Measurements from ENCODE around the gene C20orf96. TPM values are rescaled to one million over a fixed set of nuclear protein-coding genes. Genes with fewer than 3 reads are reported as not detected.
"Not testable (repeated sequence)": the region's sequence is repeated elsewhere in the genome, so short reads cannot be mapped to it uniquely, and the experiment has no call there.

C20orf96 gene
- total and polyA plus RNA-seq, 2 experiments from 2014 or later = 14.6 to 36.3 TPM

DNA sequence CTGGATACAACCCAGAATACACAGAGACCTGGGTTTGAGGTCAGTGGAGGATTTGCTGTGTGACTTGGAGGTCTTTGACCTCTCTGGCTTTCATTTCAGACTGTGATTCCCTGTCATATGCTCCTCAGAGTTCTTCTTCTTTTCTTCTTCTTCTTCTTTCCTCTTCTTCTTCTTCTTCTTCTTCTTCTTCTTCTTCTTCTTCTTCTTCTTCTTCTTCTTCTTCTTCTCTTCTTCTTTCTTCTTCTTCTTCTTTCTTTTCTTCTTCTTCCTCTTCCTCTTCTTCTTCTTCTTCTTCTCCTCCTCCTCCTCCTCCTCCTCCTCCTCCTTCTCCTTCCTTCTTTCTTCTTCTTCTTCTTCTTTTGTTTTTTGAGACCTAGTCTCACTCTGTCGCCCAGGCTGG is 45.5 kb upstream of the C20orf96 start:
- not testable (repeated sequence) for H2AFZ ChIP-seq; H3K9me3 Mint-ChIP-seq; H3K4me1 Mint-ChIP-seq; H3K4me3 ChIP-seq; H3K27me3 Mint-ChIP-seq (ENCODE audit: insufficient read depth, low read depth, poor library complexity); H3K9me2 ChIP-seq (ENCODE audit: insufficient read depth); DNase-seq (ENCODE audit: low spot score); H3K27ac ChIP-seq (ENCODE audit: low read depth); ATAC-seq; H3F3A ChIP-seq (replicated peaks; ENCODE audit: low read depth); H3K79me2 ChIP-seq (replicated peaks; ENCODE audit: insufficient read depth); H3K4me3 Mint-ChIP-seq; H3K4me1 ChIP-seq (ENCODE audit: insufficient read depth); H3K27ac Mint-ChIP-seq; H3K36me3 ChIP-seq (ENCODE audit: insufficient read depth); H3K36me3 Mint-ChIP-seq (ENCODE audit: low read depth); H4K20me1 ChIP-seq (replicated peaks; ENCODE audit: insufficient read depth); H3K4me2 ChIP-seq
- peaks cover 16% of the 10 kb centered on the region for H3K27me3 ChIP-seq (ENCODE audit: insufficient read depth)

DNA sequence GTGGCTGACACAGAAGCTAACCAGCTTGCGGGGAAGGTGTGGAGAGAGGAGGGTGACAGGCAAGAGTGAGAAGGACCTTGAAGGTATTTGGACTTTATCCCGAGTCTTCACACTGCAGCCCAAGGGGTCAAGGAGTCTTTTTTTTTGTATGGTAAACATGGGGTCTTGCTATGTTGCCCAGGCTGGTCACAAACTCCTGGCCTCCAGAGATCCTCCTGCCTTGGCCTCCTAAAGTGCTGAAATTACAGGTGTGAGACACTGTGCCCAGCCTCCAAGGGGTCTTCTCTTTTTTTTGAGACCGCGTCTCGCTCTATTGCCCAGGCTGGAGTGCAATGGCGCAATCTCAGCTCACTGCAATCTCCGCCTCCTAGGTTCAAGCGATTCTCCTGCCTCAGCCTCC is 44.0 kb upstream of the C20orf96 start:
- TF ChIP-seq ZNF331 (CRISPR knock-in tag; IDR thresholded peaks at IDR 0.05; ENCODE audit: low read depth) (no peak), CREB1 (CRISPR knock-in tag; IDR thresholded peaks at IDR 0.05; ENCODE audit: low read depth) (no peak)
- TF ChIP-seq, protein P1, sequence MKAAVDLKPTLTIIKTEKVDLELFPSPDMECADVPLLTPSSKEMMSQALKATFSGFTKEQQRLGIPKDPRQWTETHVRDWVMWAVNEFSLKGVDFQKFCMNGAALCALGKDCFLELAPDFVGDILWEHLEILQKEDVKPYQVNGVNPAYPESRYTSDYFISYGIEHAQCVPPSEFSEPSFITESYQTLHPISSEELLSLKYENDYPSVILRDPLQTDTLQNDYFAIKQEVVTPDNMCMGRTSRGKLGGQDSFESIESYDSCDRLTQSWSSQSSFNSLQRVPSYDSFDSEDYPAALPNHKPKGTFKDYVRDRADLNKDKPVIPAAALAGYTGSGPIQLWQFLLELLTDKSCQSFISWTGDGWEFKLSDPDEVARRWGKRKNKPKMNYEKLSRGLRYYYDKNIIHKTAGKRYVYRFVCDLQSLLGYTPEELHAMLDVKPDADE (IDR thresholded peaks at IDR 0.05) = no peak
- Mint-ChIP-seq H3K36me3 (ENCODE audit: low read depth) (peaks cover 6% of the 10 kb centered on the region; the same call in 1 of the 3 replicates), H3K4me1 (peaks cover 10% of the 10 kb centered on the region), H3K27me3 (ENCODE audit: insufficient read depth, low read depth, poor library complexity) (no peaks in the 10 kb centered on the region), H3K4me3 (no peak overlapping the region), H3K27ac (no peak overlapping the region), H3K9me3 (no peaks in the 10 kb centered on the region)
- H3K4me2 ChIP-seq = no peak overlapping the region
- peaks cover 9% of the 10 kb centered on the region for H3F3A ChIP-seq (replicated peaks; ENCODE audit: low read depth)
- no peak overlapping the region for H3K4me3 ChIP-seq
- peaks cover 13% of the 10 kb centered on the region for H3K27me3 ChIP-seq (ENCODE audit: insufficient read depth)
- no peak overlapping the region for H2AFZ ChIP-seq
- ATAC-seq (no peak), DNase-seq (ENCODE audit: low spot score) (no peak)
- peaks cover 12% of the 10 kb centered on the region for H3K4me1 ChIP-seq (ENCODE audit: insufficient read depth)
- H3K9me2 ChIP-seq (ENCODE audit: insufficient read depth) = no peaks in the 10 kb centered on the region
- no peaks in the 10 kb centered on the region for H3K36me3 ChIP-seq (ENCODE audit: insufficient read depth)
- H4K20me1 ChIP-seq (replicated peaks; ENCODE audit: insufficient read depth) = peaks cover 17% of the 10 kb centered on the region
- H3K27ac ChIP-seq (ENCODE audit: low read depth) = no peak overlapping the region
- peaks cover 8% of the 10 kb centered on the region for H3K79me2 ChIP-seq (replicated peaks; ENCODE audit: insufficient read depth)

DNA sequence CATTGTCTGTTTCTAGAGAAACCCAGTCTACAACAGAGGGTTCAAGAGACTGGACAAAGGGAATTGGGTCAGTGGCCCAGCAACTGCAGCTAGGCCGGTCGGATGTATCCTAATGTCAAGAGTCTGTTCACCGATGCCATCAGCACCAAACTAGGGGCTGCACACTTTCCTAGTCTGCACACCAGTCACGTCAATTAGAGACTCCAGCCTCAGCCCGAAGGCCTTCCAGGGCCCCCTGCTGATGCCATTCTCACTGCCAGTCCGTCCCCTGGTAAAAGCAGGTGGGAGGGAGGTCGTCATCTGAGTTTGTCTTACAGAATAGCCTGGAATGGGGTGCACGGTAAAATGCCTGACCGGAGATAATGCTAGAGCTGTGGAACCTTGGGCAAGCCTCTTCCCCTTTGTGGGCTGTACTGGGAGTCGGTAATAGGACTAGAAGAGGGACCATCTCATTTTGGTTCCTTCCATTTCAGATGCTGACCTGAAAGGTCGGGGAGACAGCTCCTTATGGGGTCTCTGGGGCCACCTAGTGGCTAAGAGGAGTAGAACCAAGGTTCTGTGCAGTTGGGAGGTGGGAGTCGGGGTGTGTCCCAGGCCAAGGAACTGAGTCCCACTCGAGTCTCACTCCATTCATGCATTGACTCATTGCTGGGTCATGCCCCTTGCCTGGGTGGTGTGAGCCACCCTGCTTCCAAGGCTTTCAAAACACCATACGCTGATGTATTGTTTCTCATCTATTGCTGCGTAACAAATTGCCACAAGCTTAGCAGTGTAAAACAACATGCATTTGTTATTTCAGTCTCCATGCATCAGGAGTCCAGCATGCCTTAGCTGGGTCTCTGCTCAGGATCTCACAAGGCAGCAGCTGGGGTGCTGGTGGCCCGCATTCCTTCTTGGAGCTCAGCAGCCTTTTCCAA is 39.9 kb upstream of the C20orf96 start:
- H3K4me1 Mint-ChIP-seq = peaks cover 30% of the 10 kb centered on the region
- H3K4me3 Mint-ChIP-seq = peak overlapping the region; percentile 19; the same call in 1 of the 3 replicates
- Histone ChIP-seq H3K9me2 (ENCODE audit: insufficient read depth) (no peaks in the 10 kb centered on the region), H3K36me3 (ENCODE audit: insufficient read depth) (no peaks in the 10 kb centered on the region), H3K4me1 (ENCODE audit: insufficient read depth) (peaks cover 31% of the 10 kb centered on the region), H3F3A (replicated peaks; ENCODE audit: low read depth) (peaks cover 12% of the 10 kb centered on the region), H3K27ac (ENCODE audit: low read depth) (no peak overlapping the region), H3K4me3 (peak overlapping the region; percentile 8; the same call in 1 of the 2 replicates), H3K4me2 (peak overlapping the region; percentile 100), H2AFZ (no peak overlapping the region), H3K27me3 (ENCODE audit: insufficient read depth) (no peaks in the 10 kb centered on the region), H4K20me1 (replicated peaks; ENCODE audit: insufficient read depth) (peaks cover 31% of the 10 kb centered on the region), H3K79me2 (replicated peaks; ENCODE audit: insufficient read depth) (peaks cover 37% of the 10 kb centered on the region)
- H3K27ac Mint-ChIP-seq = no peak overlapping the region
- H3K9me3 Mint-ChIP-seq = no peaks in the 10 kb centered on the region
- no peaks in the 10 kb centered on the region for H3K27me3 Mint-ChIP-seq (ENCODE audit: insufficient read depth, low read depth, poor library complexity)
- DNase-seq (ENCODE audit: low spot score) (peak; percentile 91), ATAC-seq (peak; percentile 42)
- H3K36me3 Mint-ChIP-seq (ENCODE audit: low read depth) = peaks cover 29% of the 10 kb centered on the region
- TF ChIP-seq JUNB (IDR thresholded peaks at IDR 0.05; ENCODE audit: unreplicated experiment) = no peak
- TF ChIP-seq REST (IDR thresholded peaks at IDR 0.05; ENCODE audit: unreplicated experiment) = no peak
- no peak for TF ChIP-seq EZH2phosphoT487 (IDR thresholded peaks at IDR 0.05; ENCODE audit: unreplicated experiment)
- TF ChIP-seq NANOG (IDR thresholded peaks at IDR 0.05; ENCODE audit: borderline replicate concordance) = no peak
- no peak for TF ChIP-seq ZNF114 (CRISPR knock-in tag; IDR thresholded peaks at IDR 0.05)
- TF ChIP-seq CREB1 (CRISPR knock-in tag; IDR thresholded peaks at IDR 0.05; ENCODE audit: low read depth) = 0 out of 2 replicates have a peak, but pooled peaks have one; percentile 6
- no peak for TF ChIP-seq POLR2AphosphoS5 (IDR thresholded peaks at IDR 0.05; ENCODE audit: low read depth)
- TF ChIP-seq EZH2 (IDR thresholded peaks at IDR 0.05; ENCODE audit: low read depth, unreplicated experiment) = no peak
- TF ChIP-seq, protein P1 (IDR thresholded peaks at IDR 0.05) = no peak
- no peak for TF ChIP-seq STAT1 (IDR thresholded peaks at IDR 0.05; ENCODE audit: unreplicated experiment)
- no peak for TF ChIP-seq ZNF331 (CRISPR knock-in tag; IDR thresholded peaks at IDR 0.05; ENCODE audit: low read depth)
